ENCODE results near the gene KIAA1958.
"Not testable (repeated sequence)": the region's sequence is repeated elsewhere in the genome, so short reads cannot be mapped to it uniquely, and the experiment has no call there.

KIAA1958 gene

GRCh38 chr9:112665347-112665746 is 178.7 kb downstream of the KIAA1958 start:
- no peak for DNase-seq

GRCh38 chr9:112669326-112669725 is 182.7 kb downstream of the KIAA1958 start:
- DNase-seq = no peak

GRCh38 chr9:112670991-112671625 is 184.5 kb downstream of the KIAA1958 start:
- DNase-seq = no peak

GRCh38 chr9:112673221-112673620 is 186.6 kb downstream of the KIAA1958 start:
- not testable (repeated sequence) for DNase-seq

- no peak for DNase-seq
Measured at GRCh38 chr9:112677040-112677439, 190.4 kb downstream of the KIAA1958 start.

GRCh38 chr9:112680731-112681402 is 194.2 kb downstream of the KIAA1958 start:
- no peak for DNase-seq

GRCh38 chr9:112689161-112689740 is 202.6 kb downstream of the KIAA1958 start:
- no peak for DNase-seq

GRCh38 chr9:112694706-112695555 is 208.3 kb downstream of the KIAA1958 start:
- peak; percentile 24 for DNase-seq

- DNase-seq = no peak
Measured at GRCh38 chr9:112696461-112696860, 209.8 kb downstream of the KIAA1958 start.

GRCh38 chr9:112699230-112699629 is 212.6 kb downstream of the KIAA1958 start:
- no peak for DNase-seq

- no peak for DNase-seq
Measured at GRCh38 chr9:112700085-112700484, 213.5 kb downstream of the KIAA1958 start.

GRCh38 chr9:112703304-112703703 is 216.7 kb downstream of the KIAA1958 start:
- DNase-seq = no peak

GRCh38 chr9:112705768-112706427 is 219.3 kb downstream of the KIAA1958 start:
- DNase-seq = peak; percentile 79

- DNase-seq = peak; percentile 61
Measured at GRCh38 chr9:112711050-112711689, 224.5 kb downstream of the KIAA1958 start.

GRCh38 chr9:112712678-112713077 is 226.1 kb downstream of the KIAA1958 start:
- DNase-seq = no peak

- peak; percentile 97 for DNase-seq
Measured at GRCh38 chr9:112717661-112718331, 231.2 kb downstream of the KIAA1958 start, which contains the start of gene INIP. INIP (minus strand) TSS chr9:112718117; CDS start chr9:112716485, 1,632 bp downstream.
